Endometrial microvascular endothelial cells (primary cell): ENCODE results near the gene LRIG3. TPM values are rescaled to one million over a fixed set of nuclear protein-coding genes. Genes with fewer than 3 reads are reported as not detected.
"Not testable (repeated sequence)": the region's sequence is repeated elsewhere in the genome, so short reads cannot be mapped to it uniquely, and the experiment has no call there.

Experiments
- in situ Hi-C: cut with HindIII; loops from 2 replicates; pipeline ENCODE4 v1.10.0; 2017; ENCODE audit warnings: low sequenced_read_pairs, low pct_unique_long_range_greater_than_20kb; ENCODE audit errors: inconsistent ontology term
- total RNA-seq: library from RNA; depleted of rRNA; stranded (reverse); fragments of >200 nt; gene quantifications from one replicate; pipeline ENCODE4 v1.2.3, GENCODE V29; 2015; ENCODE audit errors: inconsistent ontology term

The LRIG3 gene
- total RNA-seq, 1 donor from 2014 or later: 7.1 TPM

GRCh38 chr12:58915037-58915436, 5.3 kb downstream of the LRIG3 start:
- in situ Hi-C loops: no loop called here

GRCh38 chr12:58914457-58914856, 5.8 kb downstream of the LRIG3 start:
- in situ Hi-C loops: no loop called here

- in situ Hi-C loops: no loop called here
These were observed 12.9 kb downstream of the LRIG3 start for GRCh38 chr12:58907391-58907790.

- in situ Hi-C loops: no loop called here
These were observed 13.4 kb downstream of the LRIG3 start for GRCh38 chr12:58906917-58907316.

GRCh38 chr12:58905422-58905821, 14.9 kb downstream of the LRIG3 start:
- in situ Hi-C loops: no loop called here

GRCh38 chr12:58902726-58903125, 17.6 kb downstream of the LRIG3 start:
- in situ Hi-C loops: not testable (repeated sequence)

GRCh38 chr12:58901664-58902063, 18.6 kb downstream of the LRIG3 start:
- in situ Hi-C loops: no loop called here

GRCh38 chr12:58897969-58898368, 22.3 kb downstream of the LRIG3 start:
- in situ Hi-C loops: loop anchor here (25.0 kb wide), 2 partner anchors 361 to 561 kb away; no protein-coding TSS in a partner anchor

- in situ Hi-C loops: loop anchor here (25.0 kb wide), 2 partner anchors 359 to 559 kb away; no protein-coding TSS in a partner anchor
These were observed 24.0 kb downstream of the LRIG3 start for GRCh38 chr12:58896278-58896677.

GRCh38 chr12:58895053-58895452, 25.3 kb downstream of the LRIG3 start:
- in situ Hi-C loops: loop anchor here (25.0 kb wide), 2 partner anchors 358 to 558 kb away; no protein-coding TSS in a partner anchor

- in situ Hi-C loops: loop anchor here (25.0 kb wide), 2 partner anchors 357 to 557 kb away; no protein-coding TSS in a partner anchor
These were observed 26.3 kb downstream of the LRIG3 start for GRCh38 chr12:58894040-58894439.

GRCh38 chr12:58893495-58893894, 26.8 kb downstream of the LRIG3 start:
- in situ Hi-C loops: loop anchor here (25.0 kb wide), 2 partner anchors 356 to 556 kb away; no protein-coding TSS in a partner anchor

- in situ Hi-C loops: loop anchor here (25.0 kb wide), 2 partner anchors 352 to 552 kb away; no protein-coding TSS in a partner anchor
These were observed 30.7 kb downstream of the LRIG3 start for GRCh38 chr12:58889557-58889956.

- in situ Hi-C loops: loop anchor here (25.0 kb wide), 2 partner anchors 351 to 551 kb away; no protein-coding TSS in a partner anchor
These were observed 32.0 kb downstream of the LRIG3 start for GRCh38 chr12:58888131-58888783.

GRCh38 chr12:58887068-58887467, 33.2 kb downstream of the LRIG3 start:
- in situ Hi-C loops: loop anchor here (25.0 kb wide), 2 partner anchors 350 to 550 kb away; no protein-coding TSS in a partner anchor

GRCh38 chr12:58886474-58886873, 33.8 kb downstream of the LRIG3 start:
- in situ Hi-C loops: loop anchor here (25.0 kb wide), 2 partner anchors 349 to 549 kb away; no protein-coding TSS in a partner anchor

GRCh38 chr12:58884916-58885315, 35.4 kb downstream of the LRIG3 start:
- in situ Hi-C loops: loop anchor here (25.0 kb wide), 2 partner anchors 348 to 548 kb away; no protein-coding TSS in a partner anchor

GRCh38 chr12:58883576-58884334, 36.5 kb downstream of the LRIG3 start:
- in situ Hi-C loops: loop anchor here (25.0 kb wide), 2 partner anchors 346 to 546 kb away; no protein-coding TSS in a partner anchor

GRCh38 chr12:58882826-58883225, 37.5 kb downstream of the LRIG3 start:
- in situ Hi-C loops: loop anchor here (25.0 kb wide), 2 partner anchors 346 to 546 kb away; no protein-coding TSS in a partner anchor
